ENCODE data around the gene RETN. TPM values are rescaled to one million over a fixed set of nuclear protein-coding genes. Genes with fewer than 3 reads are reported as not detected.

The RETN gene
- polyA plus RNA-seq, 1 experiment = not detected

- DNase-seq (ENCODE audit: low read depth, low spot score) = no peak
- no peak overlapping the region for H3K4me3 ChIP-seq (ENCODE audit: low read depth, low read length)
- H3K27ac ChIP-seq (ENCODE audit: low read depth, low read length) = no peak overlapping the region
- ChIA-PET CTCF (interaction anchor here (1.2 to 2.7 kb wide), 2 partner anchors 18 to 101 kb away, joined by 3 to 13 read pairs; partner anchors contain the start of gene TRAPPC5), POLR2A (no interaction called here)
- no peaks in the 10 kb centered on the region for H3K9me3 ChIP-seq (ENCODE audit: control insufficient read depth, insufficient read depth, low read length)
- H3K27me3 ChIP-seq (ENCODE audit: control insufficient read depth, insufficient read depth, low read length) = peaks cover 4% of the 10 kb centered on the region
- no peak for TF ChIP-seq CTCF (IDR thresholded peaks at IDR 0.05; ENCODE audit: low read depth, low read length)
Observed at GRCh38 chr19:7698583-7698982, 29.7 kb downstream of the RETN start.

DNA sequence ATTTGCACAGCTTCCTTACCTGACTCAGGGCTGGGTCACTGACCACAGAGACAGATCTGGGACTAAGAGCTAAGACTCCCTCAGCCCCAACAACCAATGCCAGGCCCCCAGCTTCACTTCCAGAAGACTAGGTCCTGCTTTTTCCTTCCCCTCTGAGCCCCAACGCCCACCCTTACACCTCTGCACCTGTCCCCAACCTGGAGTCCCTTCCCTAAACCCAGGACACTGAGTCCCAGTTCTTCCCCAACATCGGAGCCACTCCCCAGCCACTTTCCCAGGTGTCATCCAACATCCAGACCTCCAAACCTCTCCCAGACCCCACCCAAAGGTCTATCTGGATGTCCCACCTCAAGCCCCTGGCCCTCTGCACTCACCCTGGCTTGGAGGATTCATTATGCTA lies 30.2 kb downstream of the RETN start:
- ChIA-PET POLR2A (no interaction called here), CTCF (interaction anchor here (1.2 to 2.7 kb wide), 2 partner anchors 18 to 100 kb away, joined by 3 to 13 read pairs; partner anchors contain the start of gene TRAPPC5)
- Histone ChIP-seq H3K27me3 (ENCODE audit: control insufficient read depth, insufficient read depth, low read length) (peaks cover 4% of the 10 kb centered on the region), H3K9me3 (ENCODE audit: control insufficient read depth, insufficient read depth, low read length) (no peaks in the 10 kb centered on the region), H3K4me3 (ENCODE audit: low read depth, low read length) (no peak overlapping the region), H3K27ac (ENCODE audit: low read depth, low read length) (no peak overlapping the region)
- no peak for DNase-seq (ENCODE audit: low read depth, low spot score)
- no peak for TF ChIP-seq CTCF (IDR thresholded peaks at IDR 0.05; ENCODE audit: low read depth, low read length)

DNA sequence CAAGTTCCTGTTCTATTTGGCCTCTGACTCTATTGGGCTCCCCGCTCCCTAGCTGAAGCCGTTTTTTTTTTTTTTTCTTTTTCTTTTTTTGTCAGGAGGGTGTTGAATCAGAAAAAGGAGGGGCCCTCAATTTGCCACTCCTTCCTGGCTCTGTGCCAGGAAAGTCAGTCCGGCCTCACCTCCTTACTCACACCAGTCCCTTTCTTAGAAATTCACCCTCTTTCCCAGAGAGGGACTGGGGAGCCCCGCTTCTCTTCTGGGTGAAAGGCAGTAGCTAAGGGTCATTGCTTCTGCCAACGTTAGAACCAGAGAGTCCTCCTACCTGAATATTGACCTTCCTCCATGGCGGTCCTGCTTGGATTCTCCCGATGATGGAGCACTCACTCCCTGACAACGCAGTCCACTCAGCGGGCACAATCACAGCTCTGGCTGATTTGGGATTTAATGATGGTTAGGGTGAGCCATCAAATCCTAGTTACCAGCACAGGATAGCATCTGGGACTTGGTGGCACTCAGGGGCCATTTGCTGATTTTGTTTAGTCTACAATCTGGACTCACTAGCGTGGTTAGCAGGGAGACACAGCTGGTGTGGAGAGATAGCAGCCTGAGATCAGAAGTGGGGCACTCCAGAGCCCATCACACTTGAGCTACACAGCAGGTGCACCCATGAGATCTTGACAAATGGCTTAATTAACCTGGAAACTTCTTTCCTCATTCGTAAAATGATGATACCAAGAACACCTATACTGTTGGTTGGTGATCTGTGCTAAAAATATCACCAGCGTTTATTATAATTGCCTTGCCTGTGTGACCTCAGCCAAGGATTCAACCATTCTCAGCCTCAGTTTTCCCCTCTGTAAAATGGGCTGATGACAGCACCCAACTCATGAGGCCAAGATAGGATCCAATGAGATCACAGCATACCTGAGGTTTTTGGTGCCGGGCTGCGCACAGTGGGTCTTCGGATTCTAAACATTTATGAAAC lies 30.9 kb downstream of the RETN start:
- Histone ChIP-seq H3K9me3 (ENCODE audit: control insufficient read depth, insufficient read depth, low read length) (no peaks in the 10 kb centered on the region), H3K4me3 (ENCODE audit: low read depth, low read length) (no peak overlapping the region), H3K27me3 (ENCODE audit: control insufficient read depth, insufficient read depth, low read length) (peaks cover 4% of the 10 kb centered on the region), H3K27ac (ENCODE audit: low read depth, low read length) (no peak overlapping the region)
- no peak for DNase-seq (ENCODE audit: low read depth, low spot score)
- CTCF ChIA-PET = interaction anchor here (1.2 to 2.7 kb wide), 2 partner anchors 19 to 100 kb away, joined by 3 to 13 read pairs; partner anchors contain the start of gene TRAPPC5
- TF ChIP-seq CTCF (IDR thresholded peaks at IDR 0.05; ENCODE audit: low read depth, low read length) = no peak
- POLR2A ChIA-PET = no interaction called here

DNA sequence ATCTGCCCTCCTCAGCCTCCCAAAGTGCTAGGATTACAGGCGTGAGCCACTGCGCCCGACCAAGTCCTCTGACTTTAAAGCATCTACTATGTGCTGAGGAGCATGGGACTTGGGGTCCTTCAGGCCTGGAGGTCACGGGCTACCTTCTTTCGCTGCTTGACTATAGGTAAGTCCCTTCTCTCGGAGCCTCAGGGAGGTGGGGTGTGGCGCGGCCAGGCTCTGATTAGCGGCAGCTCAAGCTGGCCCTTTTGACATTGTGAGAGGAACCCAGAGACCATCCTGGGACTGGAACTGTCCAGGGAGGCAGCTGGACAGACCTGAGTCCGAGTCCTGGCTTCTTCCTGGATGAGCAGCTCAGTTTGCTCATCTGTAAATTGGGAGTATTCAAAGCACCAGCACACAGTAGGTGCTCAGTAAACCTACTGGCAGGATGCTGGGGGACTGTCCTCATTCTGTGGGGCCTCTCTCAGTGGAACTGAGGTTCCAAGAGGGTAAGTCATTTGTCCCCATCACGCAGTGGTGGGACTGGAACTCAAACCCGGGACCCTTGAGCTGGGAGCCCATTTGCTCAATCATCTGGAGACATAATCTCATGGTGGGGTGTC lies 32.3 kb downstream of the RETN start:
- no peak for TF ChIP-seq CTCF (IDR thresholded peaks at IDR 0.05; ENCODE audit: low read depth, low read length)
- no peak for DNase-seq (ENCODE audit: low read depth, low spot score)
- Histone ChIP-seq H3K27ac (ENCODE audit: low read depth, low read length) (no peak overlapping the region), H3K27me3 (ENCODE audit: control insufficient read depth, insufficient read depth, low read length) (peaks cover 4% of the 10 kb centered on the region), H3K9me3 (ENCODE audit: control insufficient read depth, insufficient read depth, low read length) (no peaks in the 10 kb centered on the region), H3K4me3 (ENCODE audit: low read depth, low read length) (no peak overlapping the region)
- POLR2A ChIA-PET = no interaction called here
- CTCF ChIA-PET = interaction anchor here (1.3 kb wide), 1 partner anchor 20 kb away, joined by 3 read pairs; the partner anchor contains the start of gene TRAPPC5

Data from AG04450 (cell line).